ENCODE results near the gene VPS35L. TPM values are rescaled to one million over a fixed set of nuclear protein-coding genes. Genes with fewer than 3 reads are reported as not detected.

The VPS35L gene
- total and polyA plus RNA-seq, 2 experiments from 2014 or later, result 48.0 to 54.6 TPM

DNA sequence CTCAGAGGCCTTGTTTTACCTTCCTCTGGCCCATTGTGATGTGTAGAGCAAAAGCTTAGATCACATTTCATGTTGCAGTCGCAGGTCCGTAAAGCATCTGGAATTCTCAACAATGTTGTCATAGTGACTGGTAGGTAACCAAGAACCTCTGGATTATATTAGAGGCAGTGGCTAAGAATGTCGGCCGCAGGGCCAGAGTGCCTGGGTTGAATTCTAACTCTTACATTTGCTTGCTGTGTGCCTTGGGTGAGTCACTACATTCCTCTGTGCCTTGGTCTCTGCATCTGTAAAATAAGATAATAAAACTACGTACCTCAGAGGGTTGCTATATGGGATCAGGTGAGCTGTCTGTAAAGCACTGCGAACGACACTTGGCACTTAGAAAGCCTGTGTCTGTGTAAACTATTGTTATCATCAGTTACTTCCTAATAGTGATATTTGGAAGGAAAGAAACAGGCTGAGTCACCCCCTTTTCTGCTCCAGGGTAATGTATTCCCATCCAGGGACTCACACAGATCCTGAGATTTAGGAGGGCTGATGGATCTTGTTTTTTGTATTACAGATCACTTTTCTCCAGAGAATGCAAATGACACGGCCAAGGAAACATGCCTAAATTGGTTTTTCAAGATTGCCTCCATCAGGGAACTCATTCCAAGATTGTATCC lies 52.2 kb downstream of the VPS35L start:
- H3K36me3 Mint-ChIP-seq (ENCODE audit: low read depth), result peaks cover 52% of the 10 kb centered on the region
- no peak overlapping the region for H3K27ac Mint-ChIP-seq
- Histone ChIP-seq H3K4me1 (ENCODE audit: insufficient read depth) (no peaks in the 10 kb centered on the region), H3K27ac (ENCODE audit: low read depth) (no peak overlapping the region), H4K20me1 (replicated peaks; ENCODE audit: insufficient read depth) (no peaks in the 10 kb centered on the region; the same call in 1 of the 2 replicates), H3K79me2 (replicated peaks; ENCODE audit: insufficient read depth) (no peaks in the 10 kb centered on the region), H2AFZ (no peak overlapping the region), H3K4me3 (no peak overlapping the region), H3K36me3 (ENCODE audit: insufficient read depth) (peaks cover 4% of the 10 kb centered on the region), H3K9me2 (ENCODE audit: insufficient read depth) (no peaks in the 10 kb centered on the region), H3F3A (replicated peaks; ENCODE audit: low read depth) (no peaks in the 10 kb centered on the region), H3K27me3 (ENCODE audit: insufficient read depth) (no peaks in the 10 kb centered on the region), H3K4me2 (no peak overlapping the region)
- H3K4me1 Mint-ChIP-seq, result no peaks in the 10 kb centered on the region
- no peak for ATAC-seq
- H3K27me3 Mint-ChIP-seq (ENCODE audit: insufficient read depth, low read depth, poor library complexity), result no peaks in the 10 kb centered on the region
- TF ChIP-seq, protein P1, sequence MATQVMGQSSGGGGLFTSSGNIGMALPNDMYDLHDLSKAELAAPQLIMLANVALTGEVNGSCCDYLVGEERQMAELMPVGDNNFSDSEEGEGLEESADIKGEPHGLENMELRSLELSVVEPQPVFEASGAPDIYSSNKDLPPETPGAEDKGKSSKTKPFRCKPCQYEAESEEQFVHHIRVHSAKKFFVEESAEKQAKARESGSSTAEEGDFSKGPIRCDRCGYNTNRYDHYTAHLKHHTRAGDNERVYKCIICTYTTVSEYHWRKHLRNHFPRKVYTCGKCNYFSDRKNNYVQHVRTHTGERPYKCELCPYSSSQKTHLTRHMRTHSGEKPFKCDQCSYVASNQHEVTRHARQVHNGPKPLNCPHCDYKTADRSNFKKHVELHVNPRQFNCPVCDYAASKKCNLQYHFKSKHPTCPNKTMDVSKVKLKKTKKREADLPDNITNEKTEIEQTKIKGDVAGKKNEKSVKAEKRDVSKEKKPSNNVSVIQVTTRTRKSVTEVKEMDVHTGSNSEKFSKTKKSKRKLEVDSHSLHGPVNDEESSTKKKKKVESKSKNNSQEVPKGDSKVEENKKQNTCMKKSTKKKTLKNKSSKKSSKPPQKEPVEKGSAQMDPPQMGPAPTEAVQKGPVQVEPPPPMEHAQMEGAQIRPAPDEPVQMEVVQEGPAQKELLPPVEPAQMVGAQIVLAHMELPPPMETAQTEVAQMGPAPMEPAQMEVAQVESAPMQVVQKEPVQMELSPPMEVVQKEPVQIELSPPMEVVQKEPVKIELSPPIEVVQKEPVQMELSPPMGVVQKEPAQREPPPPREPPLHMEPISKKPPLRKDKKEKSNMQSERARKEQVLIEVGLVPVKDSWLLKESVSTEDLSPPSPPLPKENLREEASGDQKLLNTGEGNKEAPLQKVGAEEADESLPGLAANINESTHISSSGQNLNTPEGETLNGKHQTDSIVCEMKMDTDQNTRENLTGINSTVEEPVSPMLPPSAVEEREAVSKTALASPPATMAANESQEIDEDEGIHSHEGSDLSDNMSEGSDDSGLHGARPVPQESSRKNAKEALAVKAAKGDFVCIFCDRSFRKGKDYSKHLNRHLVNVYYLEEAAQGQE (IDR thresholded peaks at IDR 0.05; ENCODE audit: unreplicated experiment), result no peak
- TF ChIP-seq, protein P2, sequence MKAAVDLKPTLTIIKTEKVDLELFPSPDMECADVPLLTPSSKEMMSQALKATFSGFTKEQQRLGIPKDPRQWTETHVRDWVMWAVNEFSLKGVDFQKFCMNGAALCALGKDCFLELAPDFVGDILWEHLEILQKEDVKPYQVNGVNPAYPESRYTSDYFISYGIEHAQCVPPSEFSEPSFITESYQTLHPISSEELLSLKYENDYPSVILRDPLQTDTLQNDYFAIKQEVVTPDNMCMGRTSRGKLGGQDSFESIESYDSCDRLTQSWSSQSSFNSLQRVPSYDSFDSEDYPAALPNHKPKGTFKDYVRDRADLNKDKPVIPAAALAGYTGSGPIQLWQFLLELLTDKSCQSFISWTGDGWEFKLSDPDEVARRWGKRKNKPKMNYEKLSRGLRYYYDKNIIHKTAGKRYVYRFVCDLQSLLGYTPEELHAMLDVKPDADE (IDR thresholded peaks at IDR 0.05), result no peak
- TF ChIP-seq STAT1 (IDR thresholded peaks at IDR 0.05; ENCODE audit: unreplicated experiment), result no peak
- TF ChIP-seq NANOG (IDR thresholded peaks at IDR 0.05; ENCODE audit: borderline replicate concordance), result no peak
- no peak for TF ChIP-seq EZH2phosphoT487 (IDR thresholded peaks at IDR 0.05; ENCODE audit: unreplicated experiment)
- TF ChIP-seq ZNF462 (CRISPR knock-in tag; IDR thresholded peaks at IDR 0.05), result no peak
- no peak for TF ChIP-seq CTCF (conservative IDR thresholded peaks at IDR 0.05; ENCODE audit: low read depth in 2 of 2)
- TF ChIP-seq ZNF114 (CRISPR knock-in tag; IDR thresholded peaks at IDR 0.05), result no peak
- no peak for TF ChIP-seq POLR2AphosphoS5 (IDR thresholded peaks at IDR 0.05; ENCODE audit: low read depth)
- no peak for TF ChIP-seq EZH2 (IDR thresholded peaks at IDR 0.05; ENCODE audit: low read depth, unreplicated experiment)
- no peak for TF ChIP-seq JUNB (IDR thresholded peaks at IDR 0.05; ENCODE audit: unreplicated experiment)
- TF ChIP-seq ZNF331 (CRISPR knock-in tag; IDR thresholded peaks at IDR 0.05; ENCODE audit: low read depth), result no peak
- TF ChIP-seq CREB1 (CRISPR knock-in tag; IDR thresholded peaks at IDR 0.05; ENCODE audit: low read depth), result no peak
- no peak overlapping the region for H3K4me3 Mint-ChIP-seq
- no peaks in the 10 kb centered on the region for H3K9me3 Mint-ChIP-seq
- no peak for DNase-seq (ENCODE audit: low spot score)
